ENCODE results near the gene HDAC1.

HDAC1 gene

DNA sequence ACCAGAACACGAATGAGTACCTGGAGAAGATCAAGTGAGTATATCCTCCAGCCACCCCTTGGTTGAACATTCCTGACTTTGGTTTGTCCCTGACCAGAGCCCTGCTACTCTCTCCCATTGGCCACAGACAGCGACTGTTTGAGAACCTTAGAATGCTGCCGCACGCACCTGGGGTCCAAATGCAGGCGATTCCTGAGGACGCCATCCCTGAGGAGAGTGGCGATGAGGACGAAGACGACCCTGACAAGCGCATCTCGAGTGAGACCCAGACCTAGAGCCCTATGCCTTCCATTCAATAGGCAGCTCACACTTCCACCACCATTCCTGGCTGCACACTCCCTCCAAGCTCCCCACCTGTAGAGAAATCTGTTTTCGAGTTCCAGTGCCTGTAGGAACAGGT lies 39.7 kb downstream of the HDAC1 start:
- H3K9me3 Mint-ChIP-seq (ENCODE audit: low read depth): no peaks in the 10 kb centered on the region
- H3K27me3 Mint-ChIP-seq: no peaks in the 10 kb centered on the region
- no peak overlapping the region for H3K4me3 Mint-ChIP-seq
- H3K36me3 Mint-ChIP-seq: peaks cover 3% of the 10 kb centered on the region
- no peak overlapping the region for H3K27ac Mint-ChIP-seq
- H3K4me1 Mint-ChIP-seq (ENCODE audit: low read depth): peaks cover 17% of the 10 kb centered on the region

DNA sequence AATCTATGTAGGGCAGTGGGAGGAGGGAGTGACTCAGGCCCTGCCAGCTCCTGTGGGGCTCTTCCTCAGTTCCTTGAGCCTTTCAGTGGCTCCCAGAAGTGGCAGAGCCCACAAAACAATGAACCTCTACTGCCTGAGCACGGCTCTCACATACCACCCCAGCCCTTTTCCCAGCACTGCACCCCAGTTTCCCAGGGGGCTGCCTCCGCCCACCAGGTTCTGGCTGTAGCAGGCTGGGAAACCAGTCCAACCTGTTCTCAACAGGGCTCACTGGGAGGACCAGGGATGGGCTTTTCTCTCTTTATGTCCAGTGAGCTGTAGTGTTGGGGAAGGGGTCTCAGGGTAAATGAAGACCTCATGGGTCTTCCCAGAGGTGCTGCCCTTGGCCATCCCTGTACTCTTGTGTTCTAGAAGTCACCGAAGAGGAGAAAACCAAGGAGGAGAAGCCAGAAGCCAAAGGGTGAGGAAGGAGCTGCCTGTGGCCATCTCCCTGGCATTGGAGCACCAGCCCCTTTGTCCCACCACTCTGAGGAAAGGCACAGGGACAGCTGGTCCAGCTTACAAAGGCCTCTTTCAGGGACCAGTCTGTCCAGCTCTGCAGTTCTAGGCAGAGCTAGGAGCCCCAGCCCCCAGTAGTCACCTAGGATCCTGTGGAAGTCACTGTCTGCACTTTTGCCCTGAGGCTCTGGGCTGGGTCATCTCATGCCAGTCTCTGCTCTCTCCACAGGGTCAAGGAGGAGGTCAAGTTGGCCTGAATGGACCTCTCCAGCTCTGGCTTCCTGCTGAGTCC lies 40.6 kb downstream of the HDAC1 start:
- Mint-ChIP-seq H3K9me3 (ENCODE audit: low read depth) (no peaks in the 10 kb centered on the region), H3K27me3 (no peaks in the 10 kb centered on the region), H3K4me1 (ENCODE audit: low read depth) (peaks cover 25% of the 10 kb centered on the region), H3K36me3 (peaks cover 3% of the 10 kb centered on the region), H3K27ac (peak overlapping the region; percentile 28), H3K4me3 (no peak overlapping the region)

DNA sequence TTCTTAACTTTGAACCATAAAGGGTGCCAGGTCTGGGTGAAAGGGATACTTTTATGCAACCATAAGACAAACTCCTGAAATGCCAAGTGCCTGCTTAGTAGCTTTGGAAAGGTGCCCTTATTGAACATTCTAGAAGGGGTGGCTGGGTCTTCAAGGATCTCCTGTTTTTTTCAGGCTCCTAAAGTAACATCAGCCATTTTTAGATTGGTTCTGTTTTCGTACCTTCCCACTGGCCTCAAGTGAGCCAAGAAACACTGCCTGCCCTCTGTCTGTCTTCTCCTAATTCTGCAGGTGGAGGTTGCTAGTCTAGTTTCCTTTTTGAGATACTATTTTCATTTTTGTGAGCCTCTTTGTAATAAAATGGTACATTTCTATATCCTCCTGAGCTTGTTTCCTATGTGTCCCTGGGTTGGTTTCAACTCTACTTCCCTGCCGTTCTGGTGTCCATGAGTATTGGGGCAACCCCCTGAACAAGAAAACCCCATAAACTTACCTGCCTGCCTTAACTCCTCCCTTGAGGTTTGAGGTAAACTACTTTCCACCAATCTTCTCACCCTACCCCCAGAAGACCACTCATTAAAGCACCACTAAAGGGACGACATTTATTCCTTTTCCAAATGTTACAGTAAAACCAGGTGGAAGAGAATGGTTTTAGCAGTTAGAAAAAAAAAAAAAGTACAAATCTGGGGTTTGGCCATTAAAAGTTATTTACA lies 41.5 kb downstream of the HDAC1 start:
- H3K4me3 Mint-ChIP-seq: peak overlapping the region; percentile 75

DNA sequence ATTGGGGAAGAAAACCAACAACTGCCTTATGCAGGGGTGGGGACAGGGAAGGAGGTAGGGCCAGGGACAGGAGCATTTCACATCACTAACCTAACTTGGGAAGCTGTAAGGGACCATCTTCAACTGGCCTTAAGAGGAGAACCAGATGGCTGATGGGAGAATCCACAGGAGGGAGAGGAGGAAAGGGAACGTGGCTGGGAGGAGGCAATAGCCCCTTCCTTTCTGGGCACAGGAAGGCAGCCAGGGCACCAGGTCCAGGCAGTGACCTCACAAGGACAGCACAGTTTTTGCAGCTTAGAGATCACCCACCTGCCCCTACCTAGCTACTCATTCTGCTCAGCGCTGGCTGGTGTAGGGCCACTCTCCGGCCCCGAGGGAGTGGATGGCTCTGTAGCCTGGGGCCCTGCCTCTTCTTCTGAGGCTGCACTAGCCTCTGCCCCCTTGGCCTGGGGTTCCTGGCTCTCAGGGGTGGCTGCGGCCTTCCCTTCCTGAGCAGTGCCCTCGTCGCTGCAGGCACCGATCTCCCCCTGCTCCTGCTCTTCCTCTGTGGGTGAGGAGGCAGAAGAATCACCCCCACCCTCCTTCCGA lies 42.5 kb downstream of the HDAC1 start:
- H3K27ac Mint-ChIP-seq: peak overlapping the region; percentile 7
- H3K27me3 Mint-ChIP-seq: no peaks in the 10 kb centered on the region
- peaks cover 39% of the 10 kb centered on the region for H3K4me1 Mint-ChIP-seq (ENCODE audit: low read depth)
- H3K4me3 Mint-ChIP-seq: peak overlapping the region; percentile 91
- H3K36me3 Mint-ChIP-seq: peaks cover 3% of the 10 kb centered on the region
- H3K9me3 Mint-ChIP-seq (ENCODE audit: low read depth): no peaks in the 10 kb centered on the region

More for the DNA sequence above, 41.5 kb downstream of the HDAC1 start:
- Mint-ChIP-seq H3K4me1 (ENCODE audit: low read depth) (peaks cover 31% of the 10 kb centered on the region), H3K36me3 (peaks cover 3% of the 10 kb centered on the region), H3K27me3 (no peaks in the 10 kb centered on the region), H3K27ac (peak overlapping the region; percentile 7), H3K9me3 (ENCODE audit: low read depth) (no peaks in the 10 kb centered on the region)

DNA sequence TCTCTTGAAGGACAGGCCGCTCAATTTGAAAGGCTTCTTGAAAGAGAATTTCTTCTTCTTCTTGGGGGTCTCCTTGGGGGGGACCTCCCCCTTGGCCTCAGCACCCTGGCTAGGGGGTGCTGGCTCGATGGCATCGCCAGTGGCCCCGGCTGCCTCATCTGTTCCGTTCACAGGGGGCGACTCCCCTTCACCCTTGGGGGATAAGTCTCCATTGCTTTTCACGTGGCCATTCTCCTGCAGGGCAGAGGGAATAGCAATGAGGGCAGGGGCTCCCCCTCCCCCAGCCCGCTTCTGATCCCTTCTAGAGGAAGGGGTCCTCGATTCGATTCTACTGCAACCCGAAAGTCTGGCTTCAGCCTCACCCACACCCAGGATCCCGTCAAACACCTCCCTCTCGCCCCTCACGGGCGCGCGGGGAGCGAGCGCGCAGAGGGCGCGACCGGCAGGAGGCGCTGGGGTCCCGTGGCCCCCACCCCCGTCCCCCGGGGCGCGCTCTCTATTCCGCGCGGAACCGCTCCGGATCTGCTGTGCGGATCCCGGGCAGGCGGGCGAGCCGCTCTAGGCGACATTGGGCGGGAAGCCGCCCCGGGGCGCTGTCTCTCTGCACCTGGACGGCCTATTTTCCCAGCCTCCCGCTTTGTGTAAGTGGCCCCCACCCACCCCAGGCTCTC lies 43.1 kb downstream of the HDAC1 start:
- Mint-ChIP-seq H3K27ac (peak overlapping the region; percentile 85), H3K9me3 (ENCODE audit: low read depth) (no peaks in the 10 kb centered on the region), H3K4me3 (peak overlapping the region; percentile 91), H3K4me1 (ENCODE audit: low read depth) (peaks cover 42% of the 10 kb centered on the region), H3K36me3 (no peaks in the 10 kb centered on the region), H3K27me3 (no peaks in the 10 kb centered on the region)

DNA sequence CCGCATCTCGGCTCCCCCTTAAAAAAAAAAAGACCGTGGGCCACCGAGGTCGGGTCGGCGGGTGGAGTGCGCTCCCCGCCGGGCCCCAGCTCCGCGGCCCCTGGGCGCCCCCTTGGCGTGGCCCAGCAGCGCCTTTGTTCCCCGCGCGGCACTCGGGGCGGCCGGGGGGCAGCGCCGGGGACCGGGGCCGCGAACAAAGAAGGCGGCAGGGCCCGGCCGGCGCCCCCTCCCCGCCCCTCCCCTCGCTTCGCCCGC lies 43.6 kb downstream of the HDAC1 start:
- no peaks in the 10 kb centered on the region for H3K27me3 Mint-ChIP-seq
- H3K27ac Mint-ChIP-seq: no peak overlapping the region
- H3K4me3 Mint-ChIP-seq: no peak overlapping the region
- H3K9me3 Mint-ChIP-seq (ENCODE audit: low read depth): no peaks in the 10 kb centered on the region
- peaks cover 42% of the 10 kb centered on the region for H3K4me1 Mint-ChIP-seq (ENCODE audit: low read depth)
- no peaks in the 10 kb centered on the region for H3K36me3 Mint-ChIP-seq

DNA sequence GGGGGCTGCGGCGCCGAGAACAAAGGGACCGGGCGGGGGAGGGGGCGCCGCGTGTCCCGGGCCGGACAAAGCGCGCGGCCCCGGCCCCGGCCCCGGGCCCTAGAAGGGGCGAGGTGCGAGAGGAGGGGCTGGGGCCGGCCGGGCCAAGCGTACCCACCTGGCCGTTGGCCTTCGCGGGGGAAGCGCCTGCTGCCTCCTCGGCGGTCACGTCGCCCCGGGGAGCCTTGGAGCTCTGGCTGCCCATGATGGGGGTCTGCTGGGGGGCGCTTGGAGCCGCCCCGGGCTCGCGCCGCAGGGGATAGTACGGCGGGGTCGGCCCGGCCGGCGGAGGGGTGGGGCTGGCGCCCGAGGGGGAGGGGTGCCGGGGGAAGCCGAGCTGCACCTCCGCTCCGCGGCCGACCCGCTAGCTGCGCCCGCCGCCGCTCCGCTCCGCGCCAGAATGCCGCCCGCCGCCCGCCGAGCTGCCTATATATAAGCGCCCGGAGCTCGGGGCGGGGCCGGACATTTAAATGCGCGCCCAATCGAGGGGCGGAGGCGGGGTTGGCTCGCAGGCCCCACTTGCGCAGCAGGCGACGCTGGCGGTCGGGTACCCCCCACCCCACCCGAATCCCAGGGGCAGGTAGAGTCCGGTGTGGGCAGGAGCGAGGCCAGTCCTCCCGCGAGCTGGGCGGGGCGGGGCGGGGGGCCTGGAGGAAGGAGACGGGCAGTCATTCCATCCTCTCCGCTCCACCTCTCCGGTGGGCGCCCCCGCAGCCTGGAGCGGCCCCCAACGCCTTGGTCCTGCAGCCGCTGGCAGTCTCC lies 44.1 kb downstream of the HDAC1 start, which contains the start of gene MARCKSL1:
TSS of gene MARCKSL1 (minus strand) at position 444 of the 801 bp plus-strand sequence. CDS start at position 244, 200 bp downstream.
- peak within 1 kb of the TSS; percentile 85 for H3K27ac Mint-ChIP-seq
- H3K27me3 Mint-ChIP-seq: no peaks in the 10 kb centered on the region
- no peaks in the 10 kb centered on the region for H3K9me3 Mint-ChIP-seq (ENCODE audit: low read depth)
- H3K4me3 Mint-ChIP-seq: peak within 1 kb of the TSS; percentile 91
- peaks cover 42% of the 10 kb centered on the region for H3K4me1 Mint-ChIP-seq (ENCODE audit: low read depth)
- no peaks in the 10 kb centered on the region for H3K36me3 Mint-ChIP-seq

DNA sequence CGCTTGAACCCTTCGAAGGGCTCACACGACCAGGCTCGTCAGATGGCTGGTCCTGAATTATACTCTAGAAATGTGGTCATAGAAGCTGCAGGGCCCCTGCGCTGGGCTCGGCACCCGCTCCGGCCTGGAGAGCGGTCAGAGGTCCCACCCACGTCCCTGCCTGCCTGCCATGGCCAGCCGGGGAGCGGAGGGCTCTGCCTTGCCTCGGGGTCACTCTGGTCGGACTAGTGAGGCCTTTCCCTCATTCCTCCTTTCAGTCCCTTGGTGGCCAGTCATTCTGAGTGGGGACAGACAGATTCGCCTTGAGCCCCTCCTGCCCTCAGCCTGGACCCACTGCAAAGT lies 44.7 kb downstream of the HDAC1 start:
- no peaks in the 10 kb centered on the region for H3K27me3 Mint-ChIP-seq
- H3K36me3 Mint-ChIP-seq: no peaks in the 10 kb centered on the region
- no peaks in the 10 kb centered on the region for H3K9me3 Mint-ChIP-seq (ENCODE audit: low read depth)
- no peak overlapping the region for H3K27ac Mint-ChIP-seq
- H3K4me3 Mint-ChIP-seq: peak overlapping the region; percentile 69
- peaks cover 42% of the 10 kb centered on the region for H3K4me1 Mint-ChIP-seq (ENCODE audit: low read depth)

DNA sequence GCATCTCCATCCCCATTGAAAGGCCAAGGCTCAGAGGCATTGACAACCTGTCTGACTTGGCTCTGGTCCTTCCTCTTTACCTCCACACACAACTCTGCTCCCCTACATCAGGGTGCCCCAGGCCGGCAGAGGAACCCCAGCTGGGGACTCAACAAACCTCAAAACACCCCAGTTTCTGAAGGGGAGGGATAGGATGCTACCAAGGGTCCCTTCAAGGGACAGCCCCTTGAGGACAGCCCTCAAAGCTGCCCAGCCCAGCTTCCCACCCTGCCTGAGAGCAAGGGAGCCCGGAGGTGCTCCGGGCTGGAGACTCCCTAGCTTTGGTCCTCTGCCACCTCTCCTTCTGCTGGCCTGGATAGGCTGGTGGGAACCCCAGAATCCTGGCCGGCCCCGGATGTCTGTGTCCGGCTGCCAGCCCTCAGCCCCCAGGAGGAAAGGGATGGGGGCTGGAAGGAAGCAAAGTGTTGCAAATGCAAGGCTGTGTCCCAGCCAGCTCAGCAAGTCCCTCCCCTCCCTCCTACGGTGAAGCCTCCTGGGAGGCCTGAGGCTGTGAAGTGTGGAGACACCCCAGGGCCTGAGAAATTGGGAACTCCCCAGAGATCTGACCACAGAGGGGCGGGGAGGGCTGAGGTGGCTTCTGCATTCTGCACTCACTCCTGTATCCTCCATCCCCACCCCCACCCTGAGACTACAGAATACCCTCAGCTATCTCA lies 45.2 kb downstream of the HDAC1 start:
- Mint-ChIP-seq H3K27ac (no peak overlapping the region), H3K4me3 (peak overlapping the region; percentile 69), H3K9me3 (ENCODE audit: low read depth) (no peaks in the 10 kb centered on the region), H3K36me3 (no peaks in the 10 kb centered on the region), H3K27me3 (no peaks in the 10 kb centered on the region), H3K4me1 (ENCODE audit: low read depth) (peaks cover 42% of the 10 kb centered on the region)

DNA sequence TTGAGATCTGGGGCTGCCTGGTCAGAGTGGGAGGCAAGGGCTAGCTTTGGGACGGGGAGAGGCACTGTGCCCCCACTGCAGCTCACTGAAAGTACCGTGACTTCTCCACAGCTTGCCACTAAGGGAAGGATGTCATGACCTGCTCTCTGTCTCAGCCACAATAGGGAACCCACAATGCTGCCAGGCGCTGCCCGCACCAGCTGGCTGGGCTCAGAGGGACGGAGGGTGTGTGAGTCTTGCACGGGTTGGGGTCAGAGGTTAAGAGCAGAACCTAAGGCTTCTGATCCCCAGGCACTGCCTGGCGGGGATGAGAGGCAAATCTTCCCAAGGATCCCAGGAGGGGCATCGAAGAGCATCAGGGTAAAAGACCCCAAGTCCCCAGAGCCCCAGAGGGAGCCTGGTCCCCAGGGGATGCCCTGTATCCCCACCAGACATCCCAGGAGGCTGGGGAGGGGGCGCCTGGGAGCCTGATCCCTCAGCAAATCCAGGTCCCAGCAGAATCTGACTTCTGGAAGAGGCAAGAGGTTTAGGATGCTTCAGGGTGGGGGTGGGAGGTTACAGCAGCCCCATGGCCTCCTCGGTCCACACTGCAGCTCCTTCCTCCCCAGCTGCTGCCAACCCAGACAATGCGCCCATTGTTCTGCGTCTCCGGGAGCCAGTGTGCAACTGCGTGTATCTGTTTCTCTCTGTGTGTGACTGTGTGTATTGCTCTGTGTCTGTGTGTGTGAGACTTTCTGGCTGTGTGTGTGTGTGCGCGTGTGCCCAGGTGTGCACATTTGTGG lies 46.2 kb downstream of the HDAC1 start:
- H3K36me3 Mint-ChIP-seq: no peaks in the 10 kb centered on the region
- no peak overlapping the region for H3K4me3 Mint-ChIP-seq
- peaks cover 45% of the 10 kb centered on the region for H3K4me1 Mint-ChIP-seq (ENCODE audit: low read depth)
- no peaks in the 10 kb centered on the region for H3K27me3 Mint-ChIP-seq
- H3K9me3 Mint-ChIP-seq (ENCODE audit: low read depth): no peaks in the 10 kb centered on the region
- peak overlapping the region; percentile 72 for H3K27ac Mint-ChIP-seq

DNA sequence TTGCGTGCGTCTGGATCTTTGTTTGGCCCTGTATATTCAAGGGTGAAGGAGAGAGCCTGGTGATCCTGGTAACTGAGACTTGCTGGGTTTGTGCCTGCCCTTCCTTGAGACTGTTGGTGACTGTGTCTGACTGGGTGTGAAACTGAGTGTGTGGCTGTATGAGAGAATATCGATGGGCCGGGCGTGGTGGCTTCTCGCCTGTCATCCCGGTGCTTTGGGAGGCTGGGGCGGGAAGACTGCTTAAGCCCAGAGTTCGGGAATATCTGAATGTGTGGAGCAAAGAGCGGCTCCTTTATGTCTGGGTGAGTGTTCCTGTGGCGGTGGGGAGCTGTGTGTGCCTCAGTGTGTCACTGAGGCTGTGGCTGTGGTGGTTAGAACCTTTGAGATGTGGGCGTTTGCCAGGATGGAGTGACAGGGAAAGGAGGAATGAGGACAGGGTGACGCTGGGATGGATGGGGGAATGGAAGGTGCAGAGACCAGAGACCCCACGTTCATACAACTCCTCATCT lies 46.8 kb downstream of the HDAC1 start:
- no peaks in the 10 kb centered on the region for H3K27me3 Mint-ChIP-seq
- H3K4me3 Mint-ChIP-seq: no peak overlapping the region
- peak overlapping the region; percentile 46 for H3K27ac Mint-ChIP-seq
- peaks cover 43% of the 10 kb centered on the region for H3K4me1 Mint-ChIP-seq (ENCODE audit: low read depth)
- no peaks in the 10 kb centered on the region for H3K9me3 Mint-ChIP-seq (ENCODE audit: low read depth)
- no peaks in the 10 kb centered on the region for H3K36me3 Mint-ChIP-seq

DNA sequence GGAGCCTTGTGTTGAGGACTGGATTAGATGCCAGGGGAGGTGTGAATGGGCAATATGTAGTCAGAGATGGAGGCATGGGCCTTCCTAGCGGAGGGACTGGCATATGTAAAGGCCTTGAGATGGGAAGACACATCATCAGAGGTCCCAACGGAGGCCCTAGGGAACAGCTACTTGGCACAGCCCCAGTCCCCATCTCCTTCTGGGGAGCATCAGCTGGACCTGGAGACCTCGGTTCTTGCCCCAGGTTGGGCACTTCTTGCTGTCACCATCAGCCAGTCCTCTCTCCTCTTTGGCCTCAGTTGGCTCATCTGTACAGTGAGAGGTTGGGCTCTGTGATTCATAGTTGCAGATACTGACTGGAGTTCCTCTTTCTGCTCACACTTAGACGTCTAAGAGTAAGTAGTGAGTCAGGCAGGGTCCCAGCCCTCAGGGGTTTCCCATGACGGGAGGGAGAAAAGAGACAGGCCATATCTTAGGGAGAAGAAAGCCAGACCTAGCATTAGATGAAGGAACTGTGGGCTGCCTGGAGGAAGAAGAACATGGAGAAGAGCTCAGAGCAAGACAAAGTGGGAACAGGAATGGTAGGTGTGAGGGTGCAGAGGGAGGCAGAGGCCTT lies 47.6 kb downstream of the HDAC1 start:
- no peaks in the 10 kb centered on the region for H3K27me3 Mint-ChIP-seq
- peak overlapping the region; percentile 79 for H3K27ac Mint-ChIP-seq
- no peaks in the 10 kb centered on the region for H3K36me3 Mint-ChIP-seq
- H3K4me3 Mint-ChIP-seq: peak overlapping the region; percentile 30
- H3K4me1 Mint-ChIP-seq (ENCODE audit: low read depth): peaks cover 37% of the 10 kb centered on the region
- H3K9me3 Mint-ChIP-seq (ENCODE audit: low read depth): no peaks in the 10 kb centered on the region

DNA sequence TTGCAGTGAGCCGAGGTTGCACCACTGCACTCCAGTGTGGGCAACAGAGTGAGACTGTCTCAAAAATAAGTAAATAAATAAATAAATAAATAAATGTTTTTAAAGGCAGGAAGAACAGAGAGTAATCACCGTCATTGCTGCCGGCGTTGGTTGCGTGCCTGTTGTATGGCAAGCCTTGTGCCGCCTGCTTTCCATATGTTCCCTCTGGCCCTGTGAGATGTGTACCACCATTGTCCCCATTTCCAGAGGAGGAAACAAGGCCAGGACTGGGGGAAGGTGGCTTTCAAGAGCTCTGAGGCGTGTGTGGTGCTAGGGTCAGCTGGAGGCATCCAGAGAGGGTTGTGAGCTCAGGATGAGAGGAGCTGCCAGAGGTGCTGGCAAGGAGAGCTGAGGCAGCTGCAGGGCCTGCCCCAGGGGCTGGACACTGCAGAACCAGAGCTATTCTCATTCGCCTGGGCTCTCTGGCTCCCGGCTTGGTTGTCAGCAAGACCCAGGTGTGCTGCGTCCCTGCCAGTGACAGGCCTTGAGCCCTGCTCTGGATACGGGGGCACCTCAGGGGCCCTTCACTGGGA lies 49.4 kb downstream of the HDAC1 start:
- Mint-ChIP-seq H3K9me3 (ENCODE audit: low read depth) (no peaks in the 10 kb centered on the region), H3K27ac (no peak overlapping the region), H3K4me3 (no peak overlapping the region), H3K27me3 (no peaks in the 10 kb centered on the region), H3K36me3 (no peaks in the 10 kb centered on the region), H3K4me1 (ENCODE audit: low read depth) (peaks cover 47% of the 10 kb centered on the region)

All from activated naive CD8-positive, alpha-beta T cell (primary cell).